Activated T-cell treated with anti-CD3 and anti-CD28 coated beads, Interleukin-2, amount 50 U/mL, for 48 hours (primary cell): Measurements from ENCODE around the gene AK1.
"Not testable (repeated sequence)": the region's sequence is repeated elsewhere in the genome, so short reads cannot be mapped to it uniquely, and the experiment has no call there.

Experiments
- DNase-seq, 2 experiments: peaks; one replicate each; pipeline ENCODE4 v3.0.0-alpha.2; 2020

The AK1 gene

DNA sequence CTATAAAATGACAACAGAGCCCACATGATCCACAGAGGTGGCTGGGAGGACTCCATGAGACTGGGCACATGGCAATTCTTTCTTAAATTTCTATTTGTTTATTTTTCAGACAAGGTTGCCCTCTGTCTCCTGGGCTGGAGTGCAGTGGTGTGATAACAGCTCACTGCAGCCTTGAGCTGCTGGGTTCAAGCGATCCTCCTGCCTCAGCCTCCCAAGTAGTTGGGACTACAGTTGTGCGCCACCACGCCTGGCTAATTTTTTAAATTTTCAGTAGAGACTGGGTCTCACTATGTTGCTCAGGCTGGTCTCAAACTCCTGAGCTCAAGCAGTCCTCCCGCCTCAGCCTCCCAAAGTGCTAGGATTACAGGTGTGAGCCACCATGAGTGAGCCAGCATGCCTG lies 31.9 kb downstream of the AK1 start:
- not testable (repeated sequence) for DNase-seq

- no peak for DNase-seq
Observed at GRCh38 chr9:127844821-127845359, 32.6 kb downstream of the AK1 start.

DNA sequence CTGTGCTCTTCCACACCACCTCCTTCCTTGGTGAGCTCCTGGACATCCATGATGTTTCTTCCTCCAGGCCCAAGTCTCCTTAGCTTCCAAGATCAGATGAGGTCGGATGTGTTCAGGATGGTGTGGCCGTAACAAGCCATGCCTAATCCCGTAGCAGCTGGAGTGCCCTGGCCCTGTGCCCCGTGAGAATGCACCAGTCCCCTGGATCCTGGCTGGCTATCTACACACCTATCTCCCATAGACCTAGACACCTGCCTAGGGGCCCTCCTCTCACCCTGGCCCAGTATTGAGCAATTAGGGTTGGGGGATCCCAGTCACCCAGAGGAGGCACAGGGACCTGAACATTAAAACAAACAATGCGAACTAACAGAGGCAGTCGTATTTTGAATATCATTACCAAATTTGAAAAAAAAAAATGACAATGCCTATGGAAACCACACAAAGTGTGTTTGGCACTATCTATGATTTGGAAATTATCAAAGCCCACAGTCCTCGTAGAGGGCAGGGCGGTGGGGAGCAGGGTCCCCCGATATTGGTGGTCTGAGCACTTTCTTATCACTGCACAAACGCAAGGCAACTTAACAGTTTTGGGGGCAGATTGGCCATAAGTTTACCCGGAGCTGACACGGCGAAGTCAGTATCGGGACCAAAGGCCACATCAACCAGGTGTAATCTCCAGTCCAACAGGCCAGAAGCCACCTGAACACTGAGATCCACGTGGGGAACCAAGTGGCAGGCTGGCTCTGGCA lies 36.2 kb downstream of the AK1 start:
- DNase-seq, result no peak

DNA sequence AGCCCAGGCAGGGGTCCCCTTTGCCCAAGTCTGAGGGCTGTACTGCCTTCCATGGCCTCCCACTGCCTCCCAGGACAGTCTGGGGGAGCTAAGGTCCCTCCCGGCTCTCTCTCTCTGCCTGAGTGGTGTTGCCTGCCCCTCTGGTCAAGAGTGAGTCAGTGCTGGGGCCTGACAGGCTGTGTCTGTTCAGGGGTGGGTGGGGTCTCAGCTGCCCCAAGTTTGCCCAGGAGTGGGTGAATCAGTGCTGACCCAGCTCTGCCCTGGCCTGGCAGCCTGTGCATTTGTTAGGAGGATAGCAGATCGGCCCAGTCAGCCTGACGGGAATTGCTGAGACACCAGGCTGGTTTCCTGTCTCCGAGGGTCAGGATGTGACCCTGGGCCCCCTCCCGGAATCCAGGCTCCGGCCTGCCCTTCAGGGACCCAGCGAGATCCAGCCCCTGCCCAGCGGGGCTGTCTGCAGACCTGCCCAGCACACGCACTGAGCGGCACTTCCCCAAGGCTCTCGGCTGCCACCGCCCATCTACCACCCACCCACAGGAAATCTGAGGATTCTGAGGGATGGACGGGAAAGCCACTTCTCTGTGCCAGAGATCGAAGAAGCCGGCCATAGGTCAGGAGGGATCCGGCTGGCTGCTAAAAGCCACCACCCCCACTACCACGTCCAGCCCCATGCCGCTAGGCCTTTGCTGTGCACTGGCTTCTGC lies 38.9 kb downstream of the AK1 start:
- DNase-seq, result no peak

GRCh38 chr9:127837346-127837745 lies 40.1 kb downstream of the AK1 start:
- no peak for DNase-seq

DNA sequence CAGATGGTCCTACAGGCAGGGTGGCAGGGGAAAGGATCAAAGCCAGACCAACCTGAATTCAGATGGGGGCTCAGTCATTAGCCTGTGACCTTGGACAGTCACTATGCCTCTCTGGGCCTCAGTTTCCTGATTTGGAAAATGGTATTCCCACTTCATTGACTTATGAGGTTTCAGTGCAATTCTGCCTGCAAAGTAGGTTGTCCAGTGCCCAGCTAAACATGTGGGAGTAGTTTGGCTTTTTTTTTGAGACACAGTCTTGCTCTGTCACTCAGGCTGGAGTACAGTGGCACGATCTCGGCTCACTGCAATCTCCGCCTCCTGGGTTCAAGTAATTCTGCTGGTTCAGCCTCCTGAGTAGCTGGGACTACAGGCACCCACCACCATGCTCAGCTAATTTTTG lies 40.9 kb downstream of the AK1 start:
- DNase-seq, result not testable (repeated sequence)

- peak; percentile 57 to 64 for DNase-seq
Observed at GRCh38 chr9:127835991-127836516, 41.4 kb downstream of the AK1 start.

- no peak for DNase-seq
Observed at GRCh38 chr9:127833555-127833954, 43.9 kb downstream of the AK1 start.

DNA sequence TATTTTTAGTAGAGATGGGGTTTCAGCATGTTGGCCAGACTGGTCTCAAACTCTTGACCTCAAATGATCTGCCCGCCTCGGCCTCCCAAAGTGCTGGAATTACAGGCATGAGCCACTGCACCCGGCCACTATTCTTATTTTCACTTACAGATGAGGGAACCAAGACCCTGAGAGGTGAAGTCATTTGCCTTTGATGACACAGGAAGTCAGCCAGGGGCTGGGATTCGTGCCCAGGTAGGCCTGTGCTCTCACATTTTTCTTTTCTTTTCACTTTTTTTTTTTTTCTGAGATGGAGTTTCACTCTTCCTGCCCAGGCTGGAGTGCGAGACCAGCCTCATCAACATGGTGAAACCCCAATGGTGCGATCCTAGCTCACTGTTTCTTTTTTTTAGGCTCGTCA lies 45.2 kb downstream of the AK1 start:
- no peak for DNase-seq

DNA sequence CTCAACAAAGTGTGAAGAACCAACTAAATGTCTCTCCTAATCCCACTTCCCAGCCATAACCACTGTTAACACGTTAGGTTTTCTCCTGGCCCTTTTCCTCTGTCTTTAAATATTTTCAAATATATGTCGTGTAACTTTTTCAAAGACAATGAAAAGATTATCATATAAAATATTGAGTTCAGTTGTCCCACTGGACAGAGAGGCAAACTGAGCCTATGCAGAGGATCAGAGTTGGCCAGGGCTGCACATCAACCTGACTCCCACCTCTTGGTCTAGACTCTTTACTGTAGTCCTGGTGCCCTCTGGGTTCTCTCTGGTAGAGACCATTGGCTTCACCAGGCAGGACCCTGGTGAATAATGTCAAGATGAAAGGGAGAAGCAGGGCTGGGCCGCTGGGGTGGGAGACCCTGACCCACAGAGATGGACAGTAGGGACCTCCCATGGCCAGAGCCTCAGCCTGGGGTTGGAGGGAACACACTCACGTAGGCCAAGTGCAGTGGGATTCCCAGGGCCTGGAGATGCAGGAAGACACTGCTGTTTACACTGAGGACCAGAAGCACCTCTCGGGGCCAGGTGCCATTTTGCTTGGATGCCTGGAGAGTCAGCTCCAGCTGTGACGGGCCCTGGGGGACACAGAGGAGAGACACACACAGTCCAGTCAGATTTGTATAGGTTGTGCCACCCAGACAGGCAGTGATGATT lies 48.1 kb downstream of the AK1 start:
- no peak for DNase-seq

DNA sequence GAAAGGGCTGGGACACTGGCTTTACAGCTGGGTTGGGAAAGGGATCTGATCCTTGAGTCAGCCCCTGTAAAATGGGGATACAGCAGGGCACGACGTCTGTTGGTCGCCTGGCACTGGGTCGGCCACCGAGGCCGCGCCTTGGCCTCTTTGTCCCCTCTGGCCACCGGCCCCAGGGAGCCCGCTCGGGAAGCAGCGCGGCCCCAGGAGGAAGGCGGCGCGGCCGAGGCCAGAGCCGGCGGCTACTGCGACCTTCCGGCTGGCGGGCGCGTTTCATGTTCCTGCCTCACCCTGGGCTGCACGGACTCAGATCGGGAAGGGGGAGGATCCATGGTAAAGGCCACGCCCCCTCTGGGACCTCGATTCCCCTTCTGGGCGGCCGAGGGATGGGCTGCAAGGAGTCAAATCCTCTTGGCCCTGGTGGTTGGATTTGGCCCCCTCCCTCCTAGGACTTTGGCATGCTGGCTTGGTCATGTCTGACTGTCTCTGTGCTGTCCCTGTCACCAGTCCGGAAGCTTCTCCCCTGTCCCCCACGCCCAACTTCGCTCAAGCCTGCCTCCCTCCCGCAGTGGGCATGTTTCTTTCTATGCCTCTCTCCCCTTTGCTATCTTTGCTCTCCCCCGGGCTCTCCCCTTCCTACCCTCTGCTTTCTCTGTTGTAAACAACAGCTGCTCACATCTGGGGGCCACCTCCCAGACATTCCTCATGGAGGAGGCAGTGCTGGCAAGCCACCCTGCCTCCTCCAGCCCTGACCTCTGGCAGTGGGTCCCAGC lies 49.0 kb downstream of the AK1 start:
- DNase-seq, result no peak

- no peak for DNase-seq
Observed at GRCh38 chr9:127826253-127826913, 51.1 kb downstream of the AK1 start.

DNA sequence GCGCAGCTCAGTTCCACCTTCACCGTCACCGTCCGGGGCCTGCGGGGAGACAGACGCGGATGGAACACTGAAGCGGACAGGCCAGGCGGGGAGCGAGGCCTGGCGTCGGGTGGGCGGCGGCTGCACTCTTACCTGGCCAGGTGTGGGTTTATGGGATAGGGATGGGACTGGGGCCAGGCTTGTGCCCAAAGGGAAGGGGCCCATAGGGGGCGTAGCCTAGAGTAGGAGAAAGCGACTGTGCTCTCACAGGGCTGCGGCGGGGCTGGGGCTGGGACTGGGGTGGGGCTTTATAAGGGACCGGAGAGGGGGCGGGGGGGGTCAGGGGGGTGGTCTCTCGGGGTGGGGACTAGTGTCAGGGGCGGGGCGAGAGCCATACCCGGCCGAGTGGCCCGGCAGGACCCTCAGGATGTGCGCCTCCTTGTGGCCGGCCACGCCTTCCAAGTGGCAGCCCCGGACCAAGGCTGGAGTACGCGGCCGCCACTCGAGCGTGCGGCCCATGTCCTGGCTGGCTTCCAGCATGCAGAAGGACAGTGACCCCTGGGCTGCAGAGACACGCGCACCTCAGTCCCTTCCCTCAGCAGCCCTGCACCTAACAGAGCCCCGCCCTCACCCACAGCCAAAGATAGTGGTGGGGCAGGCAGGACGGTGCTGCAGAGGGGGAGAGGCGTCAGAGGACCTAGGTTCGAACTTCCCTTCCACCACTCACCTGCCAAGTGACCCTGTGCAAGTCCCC lies 52.0 kb downstream of the AK1 start:
- DNase-seq, result no peak

GRCh38 chr9:127822108-127822507 lies 55.4 kb downstream of the AK1 start:
- DNase-seq, result no peak

- no peak for DNase-seq
Observed at GRCh38 chr9:127818574-127818973, 58.9 kb downstream of the AK1 start.

DNA sequence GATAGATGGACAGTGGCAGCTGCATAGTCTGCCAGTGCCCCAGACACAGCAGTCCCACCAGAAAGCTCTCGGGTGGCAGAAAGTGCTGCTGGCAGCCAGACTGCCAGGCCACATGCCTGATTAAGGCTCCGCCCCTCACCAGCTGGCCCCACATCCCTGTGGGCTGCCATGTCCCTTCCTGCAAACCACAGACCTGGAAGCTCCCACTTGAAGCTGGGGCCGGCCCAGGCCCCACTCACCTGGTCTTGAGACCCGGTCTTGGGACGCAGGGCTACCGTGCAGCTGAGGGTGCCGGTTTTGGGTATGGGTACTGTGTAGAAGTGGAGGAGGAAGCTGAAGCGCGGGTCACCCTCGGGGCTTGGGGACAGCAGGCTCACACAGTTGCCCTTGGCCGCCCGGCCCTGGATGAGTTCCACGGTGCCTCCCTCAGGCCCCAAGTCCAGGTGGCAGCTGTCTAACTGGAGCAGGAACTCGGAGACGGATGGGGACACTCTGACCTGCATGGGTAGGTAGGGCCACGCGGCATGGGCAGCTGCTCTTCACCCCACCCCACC lies 59.5 kb downstream of the AK1 start:
- no peak for DNase-seq

GRCh38 chr9:127816728-127817127 lies 60.7 kb downstream of the AK1 start:
- DNase-seq, result no peak
